Iris pigment epithelial cell (primary cell): Measurements from ENCODE around the gene ALB.
A peak's percentile ranks its signal among the peaks of the same experiment; 100 is the strongest.

Experiments
- DNase-seq: peaks from one replicate; pipeline ENCODE4 v3.0.0-alpha.2; 2011; ENCODE audit warnings: low read depth

The ALB gene

DNA sequence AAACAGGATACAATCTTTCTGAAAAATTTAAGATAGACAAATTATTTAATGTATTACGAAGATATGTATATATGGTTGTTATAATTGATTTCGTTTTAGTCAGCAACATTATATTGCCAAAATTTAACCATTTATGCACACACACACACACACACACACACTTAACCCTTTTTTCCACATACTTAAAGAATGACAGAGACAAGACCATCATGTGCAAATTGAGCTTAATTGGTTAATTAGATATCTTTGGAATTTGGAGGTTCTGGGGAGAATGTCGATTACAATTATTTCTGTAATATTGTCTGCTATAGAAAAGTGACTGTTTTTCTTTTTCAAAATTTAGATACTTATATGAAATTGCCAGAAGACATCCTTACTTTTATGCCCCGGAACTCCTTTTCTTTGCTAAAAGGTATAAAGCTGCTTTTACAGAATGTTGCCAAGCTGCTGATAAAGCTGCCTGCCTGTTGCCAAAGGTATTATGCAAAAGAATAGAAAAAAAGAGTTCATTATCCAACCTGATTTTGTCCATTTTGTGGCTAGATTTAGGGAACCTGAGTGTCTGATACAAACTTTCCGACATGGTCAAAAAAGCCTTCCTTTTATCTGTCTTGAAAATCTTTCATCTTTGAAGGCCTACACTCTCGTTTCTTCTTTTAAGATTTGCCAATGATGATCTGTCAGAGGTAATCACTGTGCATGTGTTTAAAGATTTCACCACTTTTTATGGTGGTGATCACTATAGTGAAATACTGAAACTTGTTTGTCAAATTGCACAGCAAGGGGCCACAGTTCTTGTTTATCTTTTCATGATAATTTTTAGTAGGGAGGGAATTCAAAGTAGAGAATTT is 5.2 kb downstream of the ALB start:
- DNase-seq: no peak

DNA sequence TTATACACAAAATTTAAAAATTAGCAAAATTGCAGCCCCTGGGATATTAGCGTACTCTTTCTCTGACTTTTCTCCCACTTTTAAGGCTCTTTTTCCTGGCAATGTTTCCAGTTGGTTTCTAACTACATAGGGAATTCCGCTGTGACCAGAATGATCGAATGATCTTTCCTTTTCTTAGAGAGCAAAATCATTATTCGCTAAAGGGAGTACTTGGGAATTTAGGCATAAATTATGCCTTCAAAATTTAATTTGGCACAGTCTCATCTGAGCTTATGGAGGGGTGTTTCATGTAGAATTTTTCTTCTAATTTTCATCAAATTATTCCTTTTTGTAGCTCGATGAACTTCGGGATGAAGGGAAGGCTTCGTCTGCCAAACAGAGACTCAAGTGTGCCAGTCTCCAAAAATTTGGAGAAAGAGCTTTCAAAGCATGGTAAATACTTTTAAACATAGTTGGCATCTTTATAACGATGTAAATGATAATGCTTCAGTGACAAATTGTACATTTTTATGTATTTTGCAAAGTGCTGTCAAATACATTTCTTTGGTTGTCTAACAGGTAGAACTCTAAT is 6.0 kb downstream of the ALB start:
- DNase-seq: no peak

DNA sequence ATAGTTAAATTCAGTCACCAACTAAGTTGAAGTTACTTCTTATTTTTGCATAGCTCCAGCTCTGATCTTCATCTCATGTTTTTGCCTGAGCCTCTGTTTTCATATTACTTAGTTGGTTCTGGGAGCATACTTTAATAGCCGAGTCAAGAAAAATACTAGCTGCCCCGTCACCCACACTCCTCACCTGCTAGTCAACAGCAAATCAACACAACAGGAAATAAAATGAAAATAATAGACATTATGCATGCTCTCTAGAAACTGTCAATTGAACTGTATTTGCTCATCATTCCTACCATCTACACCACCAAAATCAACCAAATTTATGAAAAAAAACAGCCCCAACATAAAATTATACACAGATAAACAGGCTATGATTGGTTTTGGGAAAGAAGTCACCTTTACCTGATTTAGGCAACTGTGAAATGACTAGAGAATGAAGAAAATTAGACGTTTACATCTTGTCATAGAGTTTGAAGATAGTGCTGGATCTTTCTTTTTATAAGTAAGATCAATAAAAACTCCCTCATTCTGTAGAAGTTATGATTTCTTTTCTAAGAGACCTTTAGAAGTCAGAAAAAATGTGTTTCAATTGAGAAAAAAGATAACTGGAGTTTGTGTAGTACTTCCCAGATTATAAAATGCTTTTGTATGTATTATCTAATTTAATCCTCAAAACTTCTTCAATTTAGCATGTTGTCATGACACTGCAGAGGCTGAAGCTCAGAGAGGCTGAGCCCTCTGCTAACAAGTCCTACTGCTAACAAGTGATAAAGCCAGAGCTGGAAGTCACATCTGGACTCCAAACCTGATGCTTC is 7.0 kb downstream of the ALB start:
- no peak for DNase-seq

DNA sequence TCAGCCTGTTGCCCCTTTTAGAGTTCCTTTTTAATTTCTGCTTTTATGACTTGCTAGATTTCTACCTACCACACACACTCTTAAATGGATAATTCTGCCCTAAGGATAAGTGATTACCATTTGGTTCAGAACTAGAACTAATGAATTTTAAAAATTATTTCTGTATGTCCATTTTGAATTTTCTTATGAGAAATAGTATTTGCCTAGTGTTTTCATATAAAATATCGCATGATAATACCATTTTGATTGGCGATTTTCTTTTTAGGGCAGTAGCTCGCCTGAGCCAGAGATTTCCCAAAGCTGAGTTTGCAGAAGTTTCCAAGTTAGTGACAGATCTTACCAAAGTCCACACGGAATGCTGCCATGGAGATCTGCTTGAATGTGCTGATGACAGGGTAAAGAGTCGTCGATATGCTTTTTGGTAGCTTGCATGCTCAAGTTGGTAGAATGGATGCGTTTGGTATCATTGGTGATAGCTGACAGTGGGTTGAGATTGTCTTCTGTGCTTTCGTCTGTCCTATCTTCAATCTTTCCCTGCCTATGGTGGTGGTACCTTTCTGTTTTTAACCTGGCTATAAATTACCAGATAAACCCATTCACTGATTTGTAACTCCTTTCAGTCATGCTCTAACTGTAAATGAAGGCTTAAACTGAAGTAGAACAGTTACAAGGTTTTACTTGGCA is 7.8 kb downstream of the ALB start:
- no peak for DNase-seq

DNA sequence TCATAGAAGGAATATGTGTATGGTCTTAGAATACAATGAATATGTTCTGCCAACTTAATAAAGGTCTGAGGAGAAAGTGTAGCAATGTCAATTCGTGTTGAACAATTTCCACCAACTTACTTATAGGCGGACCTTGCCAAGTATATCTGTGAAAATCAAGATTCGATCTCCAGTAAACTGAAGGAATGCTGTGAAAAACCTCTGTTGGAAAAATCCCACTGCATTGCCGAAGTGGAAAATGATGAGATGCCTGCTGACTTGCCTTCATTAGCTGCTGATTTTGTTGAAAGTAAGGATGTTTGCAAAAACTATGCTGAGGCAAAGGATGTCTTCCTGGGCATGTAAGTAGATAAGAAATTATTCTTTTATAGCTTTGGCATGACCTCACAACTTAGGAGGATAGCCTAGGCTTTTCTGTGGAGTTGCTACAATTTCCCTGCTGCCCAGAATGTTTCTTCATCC is 9.2 kb downstream of the ALB start:
- DNase-seq: no peak

DNA sequence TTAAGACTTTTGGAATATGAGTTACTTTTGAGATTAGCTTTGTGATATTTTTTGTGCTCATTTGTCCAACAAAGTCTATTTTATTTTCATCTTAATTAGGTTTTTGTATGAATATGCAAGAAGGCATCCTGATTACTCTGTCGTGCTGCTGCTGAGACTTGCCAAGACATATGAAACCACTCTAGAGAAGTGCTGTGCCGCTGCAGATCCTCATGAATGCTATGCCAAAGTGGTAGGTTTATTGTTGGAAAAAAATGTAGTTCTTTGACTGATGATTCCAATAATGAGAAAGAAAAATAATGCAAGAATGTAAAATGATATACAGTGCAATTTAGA is 10.8 kb downstream of the ALB start:
- no peak for DNase-seq

DNA sequence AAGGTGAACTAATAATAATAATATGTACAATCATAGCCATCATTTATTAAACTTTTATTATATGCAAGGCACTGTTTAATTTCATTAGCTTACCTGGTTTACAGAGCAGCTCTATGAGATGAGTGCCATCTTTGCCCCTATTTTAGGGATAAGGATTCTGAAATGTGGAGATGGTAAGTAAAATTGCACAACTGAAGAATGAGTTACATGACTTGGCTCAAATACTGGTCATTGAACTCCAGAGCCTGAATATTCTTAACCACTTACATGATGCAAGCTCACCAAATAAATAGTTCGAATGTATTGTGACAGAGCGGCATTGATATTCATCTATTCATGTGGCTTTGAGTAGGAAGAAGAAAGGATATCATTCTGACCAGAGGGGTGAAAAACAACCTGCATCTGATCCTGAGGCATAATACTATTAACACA is 11.7 kb downstream of the ALB start:
- no peak for DNase-seq

DNA sequence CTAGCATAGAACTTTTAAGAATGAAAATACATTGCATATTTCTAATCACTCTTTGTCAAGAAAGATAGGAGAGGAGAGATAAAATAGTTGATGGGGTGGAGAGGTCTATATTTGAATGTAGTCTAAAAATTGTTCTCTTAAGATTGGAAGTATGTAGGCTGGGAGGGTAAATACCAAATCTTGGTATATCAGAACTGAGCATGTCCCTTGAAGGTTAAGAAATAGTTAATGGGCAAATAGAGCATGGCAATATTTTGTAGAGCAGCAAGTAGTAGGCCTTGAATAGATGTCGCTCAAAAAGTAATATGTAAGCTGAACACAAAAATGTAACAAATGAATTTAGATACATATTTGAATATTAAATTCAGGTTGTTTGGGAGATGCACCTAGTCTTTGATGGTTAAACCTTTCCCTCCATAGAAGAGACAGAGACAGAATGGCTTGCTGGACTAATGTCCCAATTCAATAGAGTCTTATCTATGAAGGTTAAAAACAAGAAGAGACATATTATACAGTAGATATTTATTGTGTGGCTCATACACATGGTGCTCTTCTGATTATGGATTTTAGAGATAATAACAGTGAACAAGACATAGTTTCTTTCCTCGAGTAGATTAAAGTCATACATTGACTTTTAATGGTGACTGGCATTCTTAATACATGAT is 12.5 kb downstream of the ALB start:
- no peak for DNase-seq

DNA sequence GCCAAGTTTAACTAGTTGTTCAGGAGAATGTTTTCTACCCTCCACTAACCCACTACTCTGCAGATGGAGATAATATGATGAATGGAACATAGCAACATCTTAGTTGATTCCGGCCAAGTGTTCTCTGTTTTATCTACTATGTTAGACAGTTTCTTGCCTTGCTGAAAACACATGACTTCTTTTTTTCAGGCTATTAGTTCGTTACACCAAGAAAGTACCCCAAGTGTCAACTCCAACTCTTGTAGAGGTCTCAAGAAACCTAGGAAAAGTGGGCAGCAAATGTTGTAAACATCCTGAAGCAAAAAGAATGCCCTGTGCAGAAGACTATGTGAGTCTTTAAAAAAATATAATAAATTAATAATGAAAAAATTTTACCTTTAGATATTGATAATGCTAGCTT is 13.3 kb downstream of the ALB start:
- DNase-seq: no peak

DNA sequence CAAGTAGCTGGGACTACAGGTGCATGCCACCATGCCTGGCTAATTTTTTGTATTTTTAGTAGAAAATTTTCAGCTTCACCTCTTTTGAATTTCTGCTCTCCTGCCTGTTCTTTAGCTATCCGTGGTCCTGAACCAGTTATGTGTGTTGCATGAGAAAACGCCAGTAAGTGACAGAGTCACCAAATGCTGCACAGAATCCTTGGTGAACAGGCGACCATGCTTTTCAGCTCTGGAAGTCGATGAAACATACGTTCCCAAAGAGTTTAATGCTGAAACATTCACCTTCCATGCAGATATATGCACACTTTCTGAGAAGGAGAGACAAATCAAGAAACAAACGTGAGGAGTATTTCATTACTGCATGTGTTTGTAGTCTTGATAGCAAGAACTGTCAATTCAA is 13.9 kb downstream of the ALB start:
- DNase-seq: peak; percentile 16

DNA sequence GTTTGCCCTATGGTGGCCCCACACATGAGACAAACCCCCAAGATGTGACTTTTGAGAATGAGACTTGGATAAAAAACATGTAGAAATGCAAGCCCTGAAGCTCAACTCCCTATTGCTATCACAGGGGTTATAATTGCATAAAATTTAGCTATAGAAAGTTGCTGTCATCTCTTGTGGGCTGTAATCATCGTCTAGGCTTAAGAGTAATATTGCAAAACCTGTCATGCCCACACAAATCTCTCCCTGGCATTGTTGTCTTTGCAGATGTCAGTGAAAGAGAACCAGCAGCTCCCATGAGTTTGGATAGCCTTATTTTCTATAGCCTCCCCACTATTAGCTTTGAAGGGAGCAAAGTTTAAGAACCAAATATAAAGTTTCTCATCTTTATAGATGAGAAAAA is 14.6 kb downstream of the ALB start:
- no peak for DNase-seq

DNA sequence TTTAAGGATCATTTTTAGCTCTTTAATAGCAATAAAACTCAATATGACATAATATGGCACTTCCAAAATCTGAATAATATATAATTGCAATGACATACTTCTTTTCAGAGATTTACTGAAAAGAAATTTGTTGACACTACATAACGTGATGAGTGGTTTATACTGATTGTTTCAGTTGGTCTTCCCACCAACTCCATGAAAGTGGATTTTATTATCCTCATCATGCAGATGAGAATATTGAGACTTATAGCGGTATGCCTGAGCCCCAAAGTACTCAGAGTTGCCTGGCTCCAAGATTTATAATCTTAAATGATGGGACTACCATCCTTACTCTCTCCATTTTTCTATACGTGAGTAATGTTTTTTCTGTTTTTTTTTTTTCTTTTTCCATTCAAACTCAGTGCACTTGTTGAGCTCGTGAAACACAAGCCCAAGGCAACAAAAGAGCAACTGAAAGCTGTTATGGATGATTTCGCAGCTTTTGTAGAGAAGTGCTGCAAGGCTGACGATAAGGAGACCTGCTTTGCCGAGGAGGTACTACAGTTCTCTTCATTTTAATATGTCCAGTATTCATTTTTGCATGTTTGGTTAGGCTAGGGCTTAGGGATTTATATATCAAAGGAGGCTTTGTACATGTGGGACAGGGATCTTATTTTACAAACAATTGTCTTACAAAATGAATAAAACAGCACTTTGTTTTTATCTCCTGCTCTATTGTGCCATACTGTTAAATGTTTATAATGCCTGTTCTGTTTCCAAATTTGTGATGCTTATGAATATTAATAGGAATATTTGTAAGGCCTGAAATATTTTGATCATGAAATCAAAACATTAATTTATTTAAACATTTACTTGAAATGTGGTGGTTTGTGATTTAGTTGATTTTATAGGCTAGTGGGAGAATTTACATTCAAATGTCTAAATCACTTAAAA is 15.3 kb downstream of the ALB start:
- DNase-seq: no peak

DNA sequence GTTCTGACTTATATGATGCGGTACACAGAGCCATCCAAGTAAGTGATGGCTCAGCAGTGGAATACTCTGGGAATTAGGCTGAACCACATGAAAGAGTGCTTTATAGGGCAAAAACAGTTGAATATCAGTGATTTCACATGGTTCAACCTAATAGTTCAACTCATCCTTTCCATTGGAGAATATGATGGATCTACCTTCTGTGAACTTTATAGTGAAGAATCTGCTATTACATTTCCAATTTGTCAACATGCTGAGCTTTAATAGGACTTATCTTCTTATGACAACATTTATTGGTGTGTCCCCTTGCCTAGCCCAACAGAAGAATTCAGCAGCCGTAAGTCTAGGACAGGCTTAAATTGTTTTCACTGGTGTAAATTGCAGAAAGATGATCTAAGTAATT is 16.5 kb downstream of the ALB start:
- DNase-seq: no peak

DNA sequence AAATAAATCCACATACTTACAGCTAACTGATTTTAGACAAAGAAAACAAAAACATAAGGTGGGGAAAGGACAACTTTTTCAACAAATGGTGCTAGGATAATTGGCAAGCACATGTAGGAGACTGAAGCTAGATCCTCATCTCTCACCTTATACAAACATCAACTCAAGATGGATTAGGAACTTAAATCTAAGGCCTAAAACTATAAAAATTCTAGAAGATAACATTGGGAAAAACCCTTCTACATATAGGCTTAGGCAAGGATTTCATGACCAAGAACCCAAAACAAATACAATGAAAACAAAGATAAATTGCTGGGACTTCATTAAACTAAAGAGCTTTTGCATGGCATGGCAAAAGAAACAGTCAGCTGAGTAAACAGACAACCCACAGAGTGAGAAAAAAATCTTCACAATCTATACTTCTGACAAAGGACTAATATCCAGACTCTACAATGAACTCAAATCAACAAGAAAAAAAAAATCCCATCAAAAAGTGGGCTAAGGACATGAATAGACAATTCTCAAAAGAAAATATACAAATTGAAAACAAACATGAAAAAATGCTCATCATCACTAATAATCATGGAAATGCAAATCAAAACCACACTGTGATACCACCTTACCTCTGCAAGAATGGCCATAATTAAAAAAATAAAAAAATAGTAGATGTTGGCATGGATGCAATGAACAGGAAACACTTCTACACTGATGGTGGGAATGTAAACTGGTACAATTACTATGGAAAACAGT is 17.8 kb downstream of the ALB start:
- DNase-seq: no peak

DNA sequence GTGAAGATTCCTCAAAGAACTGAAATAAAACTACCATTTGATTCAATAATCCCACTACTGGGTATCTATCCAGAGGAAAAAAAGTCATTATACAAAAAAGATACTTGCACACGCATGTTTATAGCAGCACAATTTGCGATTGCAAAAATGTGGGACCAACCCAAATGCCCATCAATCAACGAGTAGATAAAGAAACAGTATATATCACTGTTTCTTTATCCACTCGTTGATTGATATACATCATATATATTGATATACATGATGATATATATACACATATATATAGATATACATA is 18.3 kb downstream of the ALB start:
- DNase-seq: no peak

DNA sequence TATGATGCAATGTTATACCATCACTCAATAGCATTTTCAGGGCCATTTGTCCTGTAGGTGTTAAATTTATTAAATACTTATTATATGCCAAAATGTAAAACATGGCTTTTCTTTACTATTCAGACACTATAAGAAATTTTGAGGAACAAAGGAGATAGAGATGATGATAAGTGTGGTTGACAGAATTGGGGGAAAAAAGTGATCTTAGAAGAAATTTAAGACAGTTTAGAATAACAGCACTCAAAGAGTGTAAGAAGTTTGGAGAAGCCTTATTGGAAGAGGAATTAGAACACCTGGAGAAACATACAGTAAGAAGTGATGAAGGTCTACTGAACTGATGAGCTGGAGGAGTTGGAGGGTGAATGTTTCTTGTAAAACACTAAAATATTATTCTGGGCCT is 19.1 kb downstream of the ALB start:
- DNase-seq: no peak

DNA sequence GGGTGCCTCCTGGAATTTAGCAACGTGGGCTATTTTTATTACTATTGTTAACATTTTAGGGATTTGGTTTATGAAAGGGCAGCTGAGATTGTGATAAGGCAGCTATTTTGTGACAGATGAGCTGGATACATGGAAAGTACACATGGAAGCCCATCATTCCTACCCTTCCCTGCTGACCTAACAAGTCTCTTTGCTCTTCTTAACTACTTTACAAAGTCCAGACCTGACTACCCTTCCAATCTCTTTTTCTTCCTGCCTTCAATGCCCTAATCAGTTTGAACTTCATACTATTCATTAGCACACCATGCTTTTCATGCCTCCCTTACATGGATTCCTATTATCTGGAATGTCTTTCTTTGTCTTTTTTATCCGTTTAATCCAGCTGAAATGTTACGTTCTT is 22.6 kb downstream of the ALB start:
- no peak for DNase-seq

DNA sequence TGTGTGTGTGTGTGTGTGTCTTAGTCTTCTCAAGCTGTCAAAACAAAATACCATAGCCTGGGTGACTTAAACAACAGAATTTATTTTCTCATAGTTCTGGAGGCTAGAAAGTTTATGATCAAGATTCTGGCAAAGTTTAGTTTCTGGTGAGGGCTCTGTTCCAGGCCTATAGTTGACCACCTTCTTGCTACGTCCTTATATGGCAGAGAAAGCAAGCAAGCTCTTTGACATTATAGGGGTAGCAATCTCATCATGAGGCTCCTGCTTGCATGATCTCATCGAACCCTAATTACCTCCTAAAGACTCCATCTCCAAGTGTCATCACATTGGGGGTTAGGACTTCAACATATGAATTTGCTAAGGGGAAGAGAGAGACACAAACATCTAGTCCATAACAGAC is 25.0 kb downstream of the ALB start:
- no peak for DNase-seq

DNA sequence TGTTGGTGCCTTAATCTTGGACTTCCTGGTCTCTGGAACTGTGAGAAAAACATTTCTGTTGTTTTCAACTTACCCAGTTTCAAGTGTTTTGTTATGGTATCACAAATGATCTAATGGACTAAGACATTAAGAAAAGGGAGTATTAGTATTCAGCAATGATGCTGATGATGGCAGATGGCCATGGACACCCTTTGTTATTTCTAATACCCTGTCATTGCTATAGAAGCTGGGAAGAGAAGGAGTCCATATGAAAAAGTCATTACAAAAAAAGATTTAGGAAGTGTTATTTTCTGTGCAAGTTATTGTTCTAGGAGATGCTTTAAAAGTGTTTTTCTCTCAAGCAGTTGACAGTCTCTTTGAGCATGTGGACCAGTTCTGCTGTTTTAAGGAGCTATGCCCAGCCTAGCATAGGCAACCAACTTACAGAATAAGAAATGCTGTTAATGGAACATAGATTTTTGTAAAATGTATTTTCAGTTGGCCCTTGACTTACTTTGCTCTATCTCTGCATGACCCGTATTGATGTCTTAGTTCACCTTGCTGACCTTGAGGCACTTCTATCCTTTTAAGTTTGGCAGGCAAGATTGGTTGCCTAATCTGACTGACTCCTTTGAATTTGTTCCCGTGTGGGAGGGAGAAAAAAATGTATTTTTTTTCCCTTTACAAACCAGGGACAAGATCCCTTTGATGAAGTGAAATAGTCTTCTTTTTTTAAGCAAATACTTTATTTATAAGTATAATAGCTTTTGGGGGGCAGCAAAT is 25.9 kb downstream of the ALB start:
- no peak for DNase-seq

DNA sequence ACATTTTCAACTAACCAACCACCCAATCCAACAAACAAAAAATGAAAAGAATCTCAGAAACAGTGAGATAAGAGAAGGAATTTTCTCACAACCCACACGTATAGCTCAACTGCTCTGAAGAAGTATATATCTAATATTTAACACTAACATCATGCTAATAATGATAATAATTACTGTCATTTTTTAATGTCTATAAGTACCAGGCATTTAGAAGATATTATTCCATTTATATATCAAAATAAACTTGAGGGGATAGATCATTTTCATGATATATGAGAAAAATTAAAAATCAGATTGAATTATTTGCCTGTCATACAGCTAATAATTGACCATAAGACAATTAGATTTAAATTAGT is 27.7 kb downstream of the ALB start:
- no peak for DNase-seq
